ENCODE data around the gene CAPN5. TPM values are rescaled to one million over a fixed set of nuclear protein-coding genes. Genes with fewer than 3 reads are reported as not detected.

CAPN5 gene
- total and polyA plus RNA-seq, 2 of the 13 experiments (the other 11 are each of a cell fraction or from before 2014, with no cell fraction given) = 0.27 to 1.2 TPM

GRCh38 chr11:77044356-77044755 lies 22.4 kb upstream of the CAPN5 start (continued):
- TF ChIP-seq, protein P1, sequence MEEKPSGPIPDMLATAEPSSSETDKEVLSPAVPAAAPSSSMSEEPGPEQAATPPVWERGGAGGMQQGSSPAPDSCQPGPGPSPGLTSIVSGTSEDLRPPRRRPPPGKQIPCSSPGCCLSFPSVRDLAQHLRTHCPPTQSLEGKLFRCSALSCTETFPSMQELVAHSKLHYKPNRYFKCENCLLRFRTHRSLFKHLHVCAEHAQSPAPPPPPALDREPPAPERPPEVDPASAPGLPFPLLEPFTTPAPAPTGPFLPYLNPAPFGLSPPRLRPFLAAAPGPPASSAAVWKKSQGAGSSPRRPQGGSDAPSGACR (CRISPR knock-in tag; IDR thresholded peaks at IDR 0.05) = no peak
- TF ChIP-seq AFF4 (CRISPR knock-in tag; IDR thresholded peaks at IDR 0.05) = no peak

DNA sequence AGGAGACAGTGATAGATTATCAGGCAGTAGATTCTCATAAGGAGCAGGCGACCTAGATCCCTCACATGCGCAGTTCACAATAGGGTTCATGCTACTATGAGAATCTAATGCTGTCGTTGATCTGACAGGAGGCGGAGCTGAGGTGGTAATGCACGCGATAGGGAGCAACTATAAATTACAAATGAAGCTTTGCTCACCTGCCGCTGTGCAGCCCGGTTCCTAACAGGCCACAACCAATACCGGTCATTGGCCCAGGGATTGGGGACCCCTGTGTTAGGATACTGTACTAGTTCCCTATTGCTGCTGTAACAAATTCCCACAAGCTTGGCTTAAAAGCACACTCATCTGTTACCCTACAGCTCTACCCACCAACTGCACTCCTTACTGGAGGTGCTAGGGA lies 21.9 kb upstream of the CAPN5 start:
- DNase-seq (ENCODE audit: low spot score) (no peak), ATAC-seq (no peak), FAIRE-seq (no peak)
- Histone ChIP-seq H3K4me3 (replicated peaks in 1 of 3; ENCODE audit: insufficient read depth in 1 of 3, low read depth in 2 of 3, low read length in 3 of 3) (no peak overlapping the region), H2AFZ (ENCODE audit: low read length) (no peak overlapping the region), H3K9ac (ENCODE audit: insufficient read depth, low read depth, low read length) (no peak overlapping the region), H3K27ac (ENCODE audit: extremely low read length, insufficient read depth, low read length) (no peak overlapping the region), H3K36me3 (replicated peaks in 1 of 2; ENCODE audit: control insufficient read depth in 1 of 2, insufficient read depth in 2 of 2, low read length in 2 of 2) (no peaks in the 10 kb centered on the region), H3K4me1 (ENCODE audit: insufficient read depth, low read length) (peaks cover 39% of the 10 kb centered on the region), H3K79me2 (ENCODE audit: insufficient read depth, low read length) (no peaks in the 10 kb centered on the region), H4K20me1 (ENCODE audit: insufficient read depth, low read length) (no peaks in the 10 kb centered on the region), H3K4me2 (ENCODE audit: low read depth, low read length) (no peak overlapping the region), H3K9me3 (ENCODE audit: low read length) (no peaks in the 10 kb centered on the region), H3K27me3 (ENCODE audit: control insufficient read depth in 1 of 2, insufficient read depth in 2 of 2, low read length in 2 of 2) (peaks cover 2 to 40% of the 10 kb centered on the region in 2 experiments; a peak in 4 of 5 replicates)
- intact Hi-C loops (cut with micrococcal nuclease; ENCODE audit: unreplicated experiment) (loop anchor here (5.0 to 10.0 kb wide), 2 partner anchors 238 to 320 kb away; no protein-coding TSS in a partner anchor), in situ Hi-C loops (cut with HindIII; ENCODE audit: extremely low pct_ligation_motif_present, low pct_unique_long_range_greater_than_20kb) (loop anchor here (5.0 to 25.0 kb wide), 3 partner anchors 47 to 313 kb away; no protein-coding TSS in a partner anchor)
- ChIA-PET POLR2A (no interaction called here), CTCF (ENCODE audit: low intra/inter-chr PET ratio, low total read pairs) (interaction anchor here (1.3 to 4.0 kb wide), 2 partner anchors 46 to 125 kb away, joined by 3 to 40 read pairs; no protein-coding TSS in a partner anchor)
- no peak for TF ChIP-seq ZBTB7B (CRISPR knock-in tag; IDR thresholded peaks at IDR 0.05)
- TF ChIP-seq SP4 (CRISPR knock-in tag; IDR thresholded peaks at IDR 0.05) = no peak
- no peak for TF ChIP-seq HMGA1 (CRISPR knock-in tag; conservative IDR thresholded peaks at IDR 0.05)
- TF ChIP-seq, protein P2, sequence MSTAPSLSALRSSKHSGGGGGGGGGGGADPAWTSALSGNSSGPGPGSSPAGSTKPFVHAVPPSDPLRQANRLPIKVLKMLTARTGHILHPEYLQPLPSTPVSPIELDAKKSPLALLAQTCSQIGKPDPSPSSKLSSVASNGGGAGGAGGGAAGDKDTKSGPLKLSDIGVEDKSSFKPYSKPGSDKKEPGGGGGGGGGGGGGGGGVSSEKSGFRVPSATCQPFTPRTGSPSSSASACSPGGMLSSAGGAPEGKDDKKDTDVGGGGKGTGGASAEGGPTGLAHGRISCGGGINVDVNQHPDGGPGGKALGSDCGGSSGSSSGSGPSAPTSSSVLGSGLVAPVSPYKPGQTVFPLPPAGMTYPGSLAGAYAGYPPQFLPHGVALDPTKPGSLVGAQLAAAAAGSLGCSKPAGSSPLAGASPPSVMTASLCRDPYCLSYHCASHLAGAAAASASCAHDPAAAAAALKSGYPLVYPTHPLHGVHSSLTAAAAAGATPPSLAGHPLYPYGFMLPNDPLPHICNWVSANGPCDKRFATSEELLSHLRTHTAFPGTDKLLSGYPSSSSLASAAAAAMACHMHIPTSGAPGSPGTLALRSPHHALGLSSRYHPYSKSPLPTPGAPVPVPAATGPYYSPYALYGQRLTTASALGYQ (CRISPR knock-in tag; IDR thresholded peaks at IDR 0.05) = no peak
- no peak for TF ChIP-seq ZNF83 (CRISPR knock-in tag; IDR thresholded peaks at IDR 0.05; ENCODE audit: borderline replicate concordance)
- TF ChIP-seq KDM3A (CRISPR knock-in tag; IDR thresholded peaks at IDR 0.05; ENCODE audit: low read depth) = no peak
- no peak for TF ChIP-seq ETV6 (CRISPR knock-in tag; conservative IDR thresholded peaks at IDR 0.05)
- no TSS peak for BruUV-seq (replicated peaks)
- WGBS (ENCODE audit: low lambda C conversion rate) = 65% methylated on average over 6 of the region's 9 CpGs

Measured in HepG2 (cell line).